ENCODE results near the gene STARD9. TPM values are rescaled to one million over a fixed set of nuclear protein-coding genes. Genes with fewer than 3 reads are reported as not detected.

The STARD9 gene
- total RNA-seq (2022; extraction: Qiagen RNA extraction) = 1.3 to 1.7 TPM (median 1.6 TPM) in 5 replicates

GRCh38 chr15:42575188-42576039 is at the start of gene STARD9:
Gene STARD9 (plus strand): TSS chr15:42575606. CDS start chr15:42575716, 110 bp downstream.

GRCh38 chr15:42548249-42549031 is 27.0 kb upstream of the STARD9 start, which contains the start of the genes HAUS2 and LRRC57:
Gene HAUS2 (plus strand): TSS chr15:42548838. CDS start chr15:42548873, 35 bp downstream.
Gene LRRC57 (minus strand): TSS chr15:42548793. CDS start chr15:42548434, 359 bp downstream.

GRCh38 chr15:42736793-42737528 is 161.6 kb downstream of the STARD9 start, which contains the start of gene CDAN1:
Gene CDAN1 (minus strand): TSS chr15:42737128. CDS start chr15:42737102, 26 bp downstream.

Other genes starting within 250 kb of the STARD9 start
- gene CAPN3, start 216.1 kb upstream of the STARD9 start, total RNA-seq (2022; extraction: Qiagen RNA extraction) = 0.22 to 0.80 TPM (median 0.33 TPM) in 5 replicates
- gene ZNF106, start 84.5 kb upstream of the STARD9 start, total RNA-seq (2022; extraction: Qiagen RNA extraction) = 7.0 to 12.1 TPM (median 10.5 TPM) in 5 replicates
- gene SNAP23, start 80.0 kb upstream of the STARD9 start, total RNA-seq (2022; extraction: Qiagen RNA extraction) = 15.4 to 36.7 TPM (median 18.2 TPM) in 5 replicates
- gene LRRC57, start 26.8 kb upstream of the STARD9 start, total RNA-seq (2022; extraction: Qiagen RNA extraction) = 9.6 to 13.6 TPM (median 12.0 TPM) in 5 replicates
- gene HAUS2, start 26.8 kb upstream of the STARD9 start, total RNA-seq (2022; extraction: Qiagen RNA extraction) = 17.8 to 22.8 TPM (median 19.3 TPM) in 5 replicates
- 5.4 to 7.1 TPM (median 6.2 TPM) in 5 replicates for gene CDAN1, start 161.5 kb downstream of the STARD9 start, total RNA-seq (2022; extraction: Qiagen RNA extraction)